ENCODE measurements around the gene DLEC1.
"Not testable (repeated sequence)": the region's sequence is repeated elsewhere in the genome, so short reads cannot be mapped to it uniquely, and the experiment has no call there.

The DLEC1 gene

GRCh38 chr3:38151667-38152265 lies 112.8 kb downstream of the DLEC1 start:
- H3K4me1 Mint-ChIP-seq, result peaks cover 69% of the 10 kb centered on the region
- peak overlapping the region; percentile 4 for H3K27ac Mint-ChIP-seq
- DNase-seq (no peak), ATAC-seq (peak; percentile 63)
- peaks cover 12% of the 10 kb centered on the region for H3K9me3 Mint-ChIP-seq
- H3K36me3 Mint-ChIP-seq (ENCODE audit: low read depth), result no peaks in the 10 kb centered on the region
- no peaks in the 10 kb centered on the region for H3K27me3 Mint-ChIP-seq
- H3K4me3 Mint-ChIP-seq, result no peak overlapping the region

GRCh38 chr3:38152609-38153008 lies 113.6 kb downstream of the DLEC1 start:
- H3K9me3 Mint-ChIP-seq, result peaks cover 4% of the 10 kb centered on the region
- H3K27me3 Mint-ChIP-seq, result no peaks in the 10 kb centered on the region
- H3K4me3 Mint-ChIP-seq, result no peak overlapping the region
- peaks cover 67% of the 10 kb centered on the region for H3K4me1 Mint-ChIP-seq
- DNase-seq (no peak), ATAC-seq (no peak)
- H3K36me3 Mint-ChIP-seq (ENCODE audit: low read depth), result no peaks in the 10 kb centered on the region
- H3K27ac Mint-ChIP-seq, result no peak overlapping the region

- Mint-ChIP-seq H3K27me3 (no peaks in the 10 kb centered on the region), H3K9me3 (no peaks in the 10 kb centered on the region), H3K27ac (no peak overlapping the region), H3K4me1 (peaks cover 61% of the 10 kb centered on the region), H3K4me3 (no peak overlapping the region), H3K36me3 (ENCODE audit: low read depth) (no peaks in the 10 kb centered on the region)
- ATAC-seq (no peak), DNase-seq (no peak)
Measured at GRCh38 chr3:38153221-38153620, 114.2 kb downstream of the DLEC1 start.

GRCh38 chr3:38154033-38154494 lies 115.1 kb downstream of the DLEC1 start:
- Mint-ChIP-seq H3K27ac (no peak overlapping the region), H3K27me3 (no peaks in the 10 kb centered on the region), H3K4me1 (peaks cover 60% of the 10 kb centered on the region), H3K4me3 (no peak overlapping the region), H3K9me3 (no peaks in the 10 kb centered on the region), H3K36me3 (ENCODE audit: low read depth) (no peaks in the 10 kb centered on the region)
- DNase-seq, result no peak
- ATAC-seq, result no peak

- Mint-ChIP-seq H3K27ac (peak overlapping the region; percentile 71), H3K4me1 (peaks cover 53% of the 10 kb centered on the region), H3K9me3 (no peaks in the 10 kb centered on the region), H3K36me3 (ENCODE audit: low read depth) (no peaks in the 10 kb centered on the region), H3K27me3 (no peaks in the 10 kb centered on the region), H3K4me3 (peak overlapping the region; percentile 8)
- DNase-seq, result no peak
- ATAC-seq, result peak; percentile 48
Measured at GRCh38 chr3:38154625-38155255, 115.7 kb downstream of the DLEC1 start.

- Mint-ChIP-seq H3K36me3 (ENCODE audit: low read depth) (no peaks in the 10 kb centered on the region), H3K9me3 (no peaks in the 10 kb centered on the region)
Measured at GRCh38 chr3:38155825-38156224, 116.8 kb downstream of the DLEC1 start.

GRCh38 chr3:38157117-38157516 lies 118.1 kb downstream of the DLEC1 start:
- no peak overlapping the region for H3K27ac Mint-ChIP-seq
- H3K9me3 Mint-ChIP-seq, result no peaks in the 10 kb centered on the region
- no peaks in the 10 kb centered on the region for H3K27me3 Mint-ChIP-seq
- no peak overlapping the region for H3K4me3 Mint-ChIP-seq
- DNase-seq (no peak), ATAC-seq (no peak)
- H3K4me1 Mint-ChIP-seq, result peaks cover 33% of the 10 kb centered on the region
- H3K36me3 Mint-ChIP-seq (ENCODE audit: low read depth), result no peaks in the 10 kb centered on the region

More at GRCh38 chr3:38155825-38156224, 116.8 kb downstream of the DLEC1 start:
- H3K4me3 Mint-ChIP-seq, result no peak overlapping the region
- H3K4me1 Mint-ChIP-seq, result peaks cover 46% of the 10 kb centered on the region
- H3K27ac Mint-ChIP-seq, result no peak overlapping the region
- no peak for ATAC-seq
- no peaks in the 10 kb centered on the region for H3K27me3 Mint-ChIP-seq
- DNase-seq, result no peak

- DNase-seq, result no peak
- H3K4me1 Mint-ChIP-seq, result peaks cover 29% of the 10 kb centered on the region
Measured at GRCh38 chr3:38157595-38157994, 118.6 kb downstream of the DLEC1 start.

GRCh38 chr3:38158472-38158871 lies 119.5 kb downstream of the DLEC1 start:
- Mint-ChIP-seq H3K4me1 (peaks cover 22% of the 10 kb centered on the region), H3K36me3 (ENCODE audit: low read depth) (no peaks in the 10 kb centered on the region), H3K4me3 (no peak overlapping the region), H3K9me3 (no peaks in the 10 kb centered on the region), H3K27me3 (no peaks in the 10 kb centered on the region), H3K27ac (no peak overlapping the region)
- ATAC-seq (no peak), DNase-seq (no peak)

More at GRCh38 chr3:38157595-38157994, 118.6 kb downstream of the DLEC1 start:
- H3K36me3 Mint-ChIP-seq (ENCODE audit: low read depth), result no peaks in the 10 kb centered on the region
- H3K4me3 Mint-ChIP-seq, result no peak overlapping the region
- H3K9me3 Mint-ChIP-seq, result no peaks in the 10 kb centered on the region
- no peak overlapping the region for H3K27ac Mint-ChIP-seq
- ATAC-seq, result no peak
- no peaks in the 10 kb centered on the region for H3K27me3 Mint-ChIP-seq

- H3K9me3 Mint-ChIP-seq; H3K27me3 Mint-ChIP-seq; H3K4me3 Mint-ChIP-seq; H3K36me3 Mint-ChIP-seq (ENCODE audit: low read depth); H3K27ac Mint-ChIP-seq; ATAC-seq; DNase-seq: not testable (repeated sequence)
- peaks cover 17% of the 10 kb centered on the region for H3K4me1 Mint-ChIP-seq
Measured at GRCh38 chr3:38160704-38161103, 121.7 kb downstream of the DLEC1 start.

- peaks cover 9% of the 10 kb centered on the region for H3K36me3 Mint-ChIP-seq (ENCODE audit: low read depth)
- H3K4me3 Mint-ChIP-seq, result no peak overlapping the region
- no peaks in the 10 kb centered on the region for H3K9me3 Mint-ChIP-seq
- ATAC-seq (no peak), DNase-seq (no peak)
- peak overlapping the region; percentile 39 for H3K27ac Mint-ChIP-seq
- H3K4me1 Mint-ChIP-seq, result peaks cover 37% of the 10 kb centered on the region
- no peaks in the 10 kb centered on the region for H3K27me3 Mint-ChIP-seq
Measured at GRCh38 chr3:38163117-38163840, 124.3 kb downstream of the DLEC1 start.

- Mint-ChIP-seq H3K27ac (peak overlapping the region; percentile 99), H3K36me3 (ENCODE audit: low read depth) (peaks cover 13% of the 10 kb centered on the region), H3K9me3 (no peaks in the 10 kb centered on the region), H3K27me3 (no peaks in the 10 kb centered on the region), H3K4me1 (peaks cover 45% of the 10 kb centered on the region), H3K4me3 (peak overlapping the region; percentile 97)
- DNase-seq (no peak), ATAC-seq (no peak)
Measured at GRCh38 chr3:38163841-38164642, 125.0 kb downstream of the DLEC1 start.

GRCh38 chr3:38164643-38164951 lies 125.6 kb downstream of the DLEC1 start:
- H3K36me3 Mint-ChIP-seq (ENCODE audit: low read depth), result peaks cover 15% of the 10 kb centered on the region
- no peaks in the 10 kb centered on the region for H3K9me3 Mint-ChIP-seq
- peak; percentile 16 for ATAC-seq
- no peaks in the 10 kb centered on the region for H3K27me3 Mint-ChIP-seq
- DNase-seq, result no peak
- peaks cover 50% of the 10 kb centered on the region for H3K4me1 Mint-ChIP-seq
- H3K27ac Mint-ChIP-seq, result peak overlapping the region; percentile 99
- peak overlapping the region; percentile 97 for H3K4me3 Mint-ChIP-seq

GRCh38 chr3:38164952-38165721 lies 126.1 kb downstream of the DLEC1 start, which contains the start of gene OXSR1:
Gene OXSR1, plus strand, starts transcription at chr3:38165537. Its CDS starts 340 bp downstream, at chr3:38165877.
- DNase-seq (peak; percentile 96), ATAC-seq (peak; percentile 95)
- Mint-ChIP-seq H3K4me3 (peak within 1 kb of the TSS; percentile 97), H3K9me3 (no peaks in the 10 kb centered on the region), H3K27ac (peak within 1 kb of the TSS; percentile 99), H3K4me1 (peaks cover 53% of the 10 kb centered on the region), H3K36me3 (ENCODE audit: low read depth) (peaks cover 15% of the 10 kb centered on the region), H3K27me3 (no peaks in the 10 kb centered on the region)

Measured in activated naive CD8-positive, alpha-beta T cell treated with anti-CD3 and anti-CD28 coated beads, Interleukin-2, amount 50 U/mL, for 24 hours (primary cell).